IMR-90 (cell line): ENCODE measurements around the gene IGIP. TPM values are rescaled to one million over a fixed set of nuclear protein-coding genes. Genes with fewer than 3 reads are reported as not detected.

Source experiments
- ATAC-seq: fragments of 200-7000 bp; cut with Tn5 transposase; 2 replicates; pipeline ENCODE4 v1.9.1; 2020; ENCODE audit warnings: low read depth, mild to moderate bottlenecking, moderate library complexity
- BruUV-seq: library from RNA; stranded (reverse); fragments of 400-500 nt; replicated peaks from 2 replicates; lab custom pipeline; 2021; lab: Mats Ljungman, UMichigan
- CTCF ChIA-PET: fragments of 300-600 bp; formaldehyde crosslinking; extraction: SDS; loops from one replicate; lab custom pipeline; 2021; ENCODE audit warnings: antibody characterized with exemption; lab: Yijun Ruan, JAX
- POLR2A ChIA-PET: fragments of 300-600 bp; sonication (Branson Sonifier 250); formaldehyde crosslinking; loops from one replicate; lab custom pipeline; 2022; ENCODE audit warnings: antibody characterized with exemption; ENCODE audit not compliant: unreplicated experiment; lab: Charles Lee
- DNase-seq: peaks from one replicate; pipeline ENCODE4 v3.0.0; 2013
- H2AFZ ChIP-seq: replicated peaks from 2 replicates; pipeline ENCODE3; 2013; ENCODE audit warnings: low read length, mild to moderate bottlenecking; ENCODE audit not compliant: poor library complexity
- H2AK5ac ChIP-seq: 2 replicates; pipeline ENCODE4 v1.6.1; 2013; ENCODE audit warnings: low read depth, low read length, inconsistent platforms
- H2AK9ac ChIP-seq: replicated peaks from 2 replicates; pipeline ENCODE3; 2013; ENCODE audit warnings: mild to moderate bottlenecking, low read depth, low read length, moderate library complexity; ENCODE audit not compliant: poor library complexity
- H2BK120ac ChIP-seq: 2 replicates; pipeline ENCODE4 v1.6.1; 2013; ENCODE audit warnings: low read depth, low read length, inconsistent platforms
- H2BK15ac ChIP-seq: 3 replicates; pipeline ENCODE4 v1.6.1; 2013; ENCODE audit warnings: low read depth, low read length, inconsistent platforms
- H2BK20ac ChIP-seq: 2 replicates; pipeline ENCODE4 v1.6.1; 2013; ENCODE audit warnings: low read depth, mild to moderate bottlenecking, inconsistent platforms, low read length, moderate library complexity
- H2BK5ac ChIP-seq: 2 replicates; pipeline ENCODE4 v1.6.1; 2013; ENCODE audit warnings: mild to moderate bottlenecking, low read depth, low read length, inconsistent platforms; ENCODE audit not compliant: poor library complexity, severe bottlenecking
- H3K14ac ChIP-seq: replicated peaks from 2 replicates; pipeline ENCODE4 v1.6.1; 2013; ENCODE audit warnings: low read depth, low read length, inconsistent platforms
- H3K18ac ChIP-seq: 2 replicates; pipeline ENCODE4 v1.6.1; 2013; ENCODE audit warnings: low read depth, low read length, control low read depth
- H3K23ac ChIP-seq: 2 replicates; pipeline ENCODE4 v1.6.1; 2013; ENCODE audit warnings: low read depth, low read length, inconsistent platforms
- H3K27ac ChIP-seq: 2 replicates; pipeline ENCODE4 v1.5.1; 2013; ENCODE audit warnings: mild to moderate bottlenecking, control low read depth, low read length; ENCODE audit not compliant: insufficient read depth
- H3K27me3 ChIP-seq: 2 replicates; pipeline ENCODE4 v1.6.1; 2013; ENCODE audit warnings: low read length; ENCODE audit not compliant: control insufficient read depth, insufficient read depth
- H3K36me3 ChIP-seq: 2 replicates; pipeline ENCODE4 v1.6.1; 2013; ENCODE audit warnings: low read length, mixed read lengths; ENCODE audit not compliant: control insufficient read depth, insufficient read depth
- H3K4ac ChIP-seq: 2 replicates; pipeline ENCODE4 v1.6.1; 2013; ENCODE audit warnings: low read depth, low read length, inconsistent platforms
- H3K4me1 ChIP-seq: 2 replicates; pipeline ENCODE4 v1.6.1; 2013; ENCODE audit warnings: low read length, mixed read lengths; ENCODE audit not compliant: control insufficient read depth, insufficient read depth
- H3K4me2 ChIP-seq: 2 replicates; pipeline ENCODE4 v1.6.1; 2013; ENCODE audit warnings: low read depth, mild to moderate bottlenecking, control low read depth, low read length, moderate library complexity
- H3K4me3 ChIP-seq: 2 replicates; pipeline ENCODE4 v1.5.1; 2013; ENCODE audit warnings: low read depth, mild to moderate bottlenecking, control low read depth, low read length, moderate library complexity; ENCODE audit not compliant: insufficient read depth
- H3K56ac ChIP-seq: 2 replicates; pipeline ENCODE4 v1.6.1; 2013; ENCODE audit warnings: low read length, inconsistent platforms; ENCODE audit not compliant: insufficient read depth; ENCODE audit errors: extremely low read depth
- H3K79me1 ChIP-seq, 2 experiments: 2 replicates each; pipeline ENCODE4 v1.6.1; 2013; ENCODE audit warnings: low read length in 2 of 2, inconsistent platforms in 1 of 2, low read depth in 1 of 2
- H3K9ac ChIP-seq: 2 replicates; pipeline ENCODE4 v1.6.1; 2013; ENCODE audit warnings: low read depth, low read length, control low read depth
- H3K9me1 ChIP-seq: 2 replicates; pipeline ENCODE4 v1.6.1; 2013; ENCODE audit warnings: low read length, inconsistent platforms; ENCODE audit not compliant: insufficient read depth
- H3K9me3 ChIP-seq: 2 replicates; pipeline ENCODE4 v1.6.1; 2013; ENCODE audit warnings: low read length; ENCODE audit not compliant: control insufficient read depth, insufficient read depth
- H4K20me1 ChIP-seq: 2 replicates; pipeline ENCODE4 v1.6.1; 2013; ENCODE audit warnings: low read length, inconsistent platforms; ENCODE audit not compliant: insufficient read depth
- H4K5ac ChIP-seq: 2 replicates; pipeline ENCODE4 v1.6.1; 2013; ENCODE audit warnings: mild to moderate bottlenecking, low read depth, low read length, control low read depth
- H4K8ac ChIP-seq, 2 experiments: 2 replicates each; pipeline ENCODE4 v1.6.1; 2013; ENCODE audit warnings: low read depth in 2 of 2, low read length in 2 of 2, control low read depth in 1 of 2, inconsistent platforms in 1 of 2
- H4K91ac ChIP-seq: 2 replicates; pipeline ENCODE4 v1.6.1; 2013; ENCODE audit warnings: low read depth, low read length, inconsistent platforms; ENCODE audit not compliant: insufficient read depth
- BHLHE40 ChIP-seq: fragments of 150-350 bp; IDR thresholded peaks from 2 replicates; pipeline ENCODE4 v1.6.1; 2016; ENCODE audit warnings: mild to moderate bottlenecking, low read depth, low read length
- CTCF ChIP-seq: conservative IDR thresholded peaks from 2 replicates; pipeline ENCODE4 v1.5.1; 2012; ENCODE audit warnings: mild to moderate bottlenecking, low read depth, low read length, improper control_type of control experiment
- MAZ ChIP-seq: IDR thresholded peaks from 2 replicates; pipeline ENCODE4 v1.6.1; 2012; ENCODE audit warnings: low read depth, mild to moderate bottlenecking, low read length, improper control_type of control experiment, moderate library complexity, borderline replicate concordance
- POLR2A ChIP-seq: IDR thresholded peaks from 2 replicates; pipeline ENCODE4 v1.6.1; 2012; ENCODE audit warnings: mild to moderate bottlenecking, low read depth, low read length
- RAD21 ChIP-seq: IDR thresholded peaks from 2 replicates; pipeline ENCODE4 v1.6.1; 2012; ENCODE audit warnings: low read length, improper control_type of control experiment
- USF2 ChIP-seq: fragments of 150-350 bp; IDR thresholded peaks from 2 replicates; pipeline ENCODE4 v1.6.1; 2017; ENCODE audit warnings: mild to moderate bottlenecking, antibody characterized with exemption, low read length, low read depth
- WGBS, 2 experiments: methylation state at CpG; one replicate each; pipeline versions ENCODE4 v1.1.5 to v1.1.7; 2013; ENCODE audit warnings: missing lambda C conversion rate in 2 of 2; ENCODE audit not compliant: insufficient read length in 1 of 2; ENCODE audit errors: extremely low coverage in 2 of 2; 5-methylcytosine and 5-hydroxymethylcytosine counted together
- dilution Hi-C: fragments of 300-500 bp; cut with HindIII; formaldehyde crosslinking; loops from one replicate; pipeline ENCODE4 v1.14.3; 2018; ENCODE audit warnings: low sequenced_read_pairs; ENCODE audit not compliant: unreplicated experiment
- in situ Hi-C: fragments of 300-500 bp; cut with MboI; formaldehyde crosslinking; loops from 3 replicates; pipeline ENCODE4 v1.14.3; 2019; ENCODE audit warnings: low sequenced_read_pairs, inconsistent platforms, mixed read lengths
- intact Hi-C: fragments of 100-400 bp; cut with micrococcal nuclease; formaldehyde crosslinking; loops from 2 replicates; pipeline ENCODE4 v1.10.0; 2022
- polyA plus RNA-seq, 3 experiments: library from polyadenylated mRNA; depleted of rRNA; stranded (reverse); fragments of >200 nt; gene quantifications; 2 replicates each; pipeline ENCODE4 v1.2.3, GENCODE V29; 2012; ENCODE audit warnings: low replicate concordance in 1 of 3
- total RNA-seq: library from RNA; depleted of rRNA; stranded (reverse); fragments of >200 nt; gene quantifications from 2 replicates; pipeline ENCODE4 v1.2.3, GENCODE V29; 2012

Gene IGIP
- total and polyA plus RNA-seq, 2 of the 4 experiments (the other 2 are of a cell fraction) = 1.2 to 5.0 TPM

GRCh38 chr5:140107312-140108092 is 18.2 kb upstream of the IGIP start:
- peak overlapping the region; percentile 91 for H3K9ac ChIP-seq
- H3K4ac ChIP-seq = peak overlapping the region; percentile 95
- peaks cover 6% of the 10 kb centered on the region; the same call in 1 of the 2 replicates for H3K9me1 ChIP-seq
- peak overlapping the region; percentile 94 for H2AFZ ChIP-seq
- peak overlapping the region; percentile 29 for H2AK5ac ChIP-seq
- no peaks in the 10 kb centered on the region for H3K36me3 ChIP-seq
- H4K8ac ChIP-seq = peak overlapping the region; percentile 97 to 98
- H4K5ac ChIP-seq = peak overlapping the region; percentile 65
- H3K14ac ChIP-seq = peak overlapping the region; percentile 95
- H2BK15ac ChIP-seq = peak overlapping the region; percentile 8; the same call in 1 of the 3 replicates
- peak overlapping the region; percentile 82 for H4K91ac ChIP-seq
- WGBS, 2 experiments = 1% methylated on average over 27 of the region's 88 CpGs; no CpG with 5 or more reads in 1 of the 2 experiments
- H3K27ac ChIP-seq = peak overlapping the region; percentile 97
- ATAC-seq (peak; percentile 96), DNase-seq (peak; percentile 93)
- CTCF ChIA-PET = interaction anchor here (1.0 to 1.2 kb wide), 2 partner anchors 38 to 47 kb away, joined by 3 to 4 read pairs; no protein-coding TSS in a partner anchor
- no TSS peak for BruUV-seq
- dilution Hi-C loops = no loop called here
- peak overlapping the region; percentile 96 for H2BK5ac ChIP-seq
- peak overlapping the region; percentile 60; the same call in 1 of the 2 replicates for H3K56ac ChIP-seq
- intact Hi-C loops = loop anchor here (1.0 kb wide), 1 partner anchor 38 kb away; no protein-coding TSS in a partner anchor
- peak overlapping the region; percentile 55 for H3K4me2 ChIP-seq
- peaks cover 7% of the 10 kb centered on the region; the same call in 1 of the 2 replicates for H4K20me1 ChIP-seq
- peaks cover 3 to 35% of the 10 kb centered on the region in 2 experiments; a peak in 3 of 4 replicates for H3K79me1 ChIP-seq
- peaks cover 7% of the 10 kb centered on the region for H3K4me1 ChIP-seq
- H2AK9ac ChIP-seq = peak overlapping the region; percentile 92
- peak overlapping the region; percentile 89 for H3K18ac ChIP-seq
- POLR2A ChIA-PET = interaction anchor here (0.6 to 1.4 kb wide), 3 partner anchors 11 to 24 kb away, joined by 3 to 14 read pairs (median 5); no protein-coding TSS in a partner anchor
- H3K23ac ChIP-seq = peak overlapping the region; percentile 76
- H2BK120ac ChIP-seq = peak overlapping the region; percentile 71
- no peaks in the 10 kb centered on the region for H3K9me3 ChIP-seq
- in situ Hi-C loops = loop anchor here (25.0 kb wide), 1 partner anchor 470 kb away; the partner anchor contains the start of gene CXXC5
- peaks cover 2% of the 10 kb centered on the region for H3K27me3 ChIP-seq
- TF ChIP-seq USF2 (no peak), CTCF (peak; percentile 29; the same call in 1 of the 2 replicates), BHLHE40 (peak; percentile 53), RAD21 (no peak; the same call in 1 of the 2 replicates), POLR2A (peak; percentile 69; the same call in 1 of the 2 replicates), MAZ (peak; percentile 53)
- H3K4me3 ChIP-seq = peak overlapping the region; percentile 74
- H2BK20ac ChIP-seq = no peak overlapping the region
